IPS-20b (cell line): ENCODE results near the gene KDM5C.
"Not testable (repeated sequence)": the region's sequence is repeated elsewhere in the genome, so short reads cannot be mapped to it uniquely, and the experiment has no call there.

Experiments
- H3K27ac ChIP-seq: one replicate; pipeline ENCODE4 v1.5.1; 2013; ENCODE audit warnings: low read length
- H3K27me3 ChIP-seq: 2 replicates; pipeline ENCODE4 v1.6.1; 2013; ENCODE audit warnings: mild to moderate bottlenecking, low read length, inconsistent platforms; ENCODE audit not compliant: insufficient read depth
- H3K36me3 ChIP-seq: 2 replicates; pipeline ENCODE4 v1.6.1; 2013; ENCODE audit warnings: low read depth, mild to moderate bottlenecking, inconsistent platforms, low read length, moderate library complexity; ENCODE audit not compliant: insufficient read depth
- H3K4me1 ChIP-seq: 2 replicates; pipeline ENCODE4 v1.6.1; 2013; ENCODE audit warnings: mild to moderate bottlenecking, control low read depth, inconsistent platforms, low read length, moderate library complexity; ENCODE audit not compliant: insufficient read depth
- H3K4me3 ChIP-seq: 2 replicates; pipeline ENCODE4 v1.5.1; 2013; ENCODE audit warnings: mild to moderate bottlenecking, low read length, inconsistent platforms
- H3K9ac ChIP-seq: 2 replicates; pipeline ENCODE4 v1.6.1; 2013; ENCODE audit warnings: low read depth, mild to moderate bottlenecking, inconsistent platforms, low read length, moderate library complexity
- H3K9me3 ChIP-seq: 2 replicates; pipeline ENCODE4 v1.6.1; 2013; ENCODE audit warnings: mild to moderate bottlenecking, low read depth, low read length, inconsistent platforms; ENCODE audit not compliant: insufficient read depth

The KDM5C gene

GRCh38 chrX:53184836-53185235, 40.2 kb downstream of the KDM5C start:
- H3K27me3 ChIP-seq: no peaks in the 10 kb centered on the region
- no peak overlapping the region for H3K9ac ChIP-seq
- H3K27ac ChIP-seq: no peak overlapping the region
- H3K36me3 ChIP-seq: no peaks in the 10 kb centered on the region
- H3K4me3 ChIP-seq: no peak overlapping the region
- H3K4me1 ChIP-seq: no peaks in the 10 kb centered on the region
- no peaks in the 10 kb centered on the region for H3K9me3 ChIP-seq

- Histone ChIP-seq H3K9me3 (no peaks in the 10 kb centered on the region), H3K9ac (no peak overlapping the region), H3K4me1 (no peaks in the 10 kb centered on the region), H3K36me3 (no peaks in the 10 kb centered on the region), H3K4me3 (no peak overlapping the region), H3K27me3 (no peaks in the 10 kb centered on the region), H3K27ac (no peak overlapping the region)
Measured at GRCh38 chrX:53171356-53171755, 53.7 kb downstream of the KDM5C start.

- Histone ChIP-seq H3K27me3 (no peaks in the 10 kb centered on the region), H3K27ac (no peak overlapping the region), H3K9ac (no peak overlapping the region), H3K9me3 (no peaks in the 10 kb centered on the region), H3K4me3 (no peak overlapping the region), H3K4me1 (peaks cover 2% of the 10 kb centered on the region; the same call in 1 of the 2 replicates), H3K36me3 (no peaks in the 10 kb centered on the region)
Measured at GRCh38 chrX:53166103-53166502, 58.9 kb downstream of the KDM5C start.

- not testable (repeated sequence) for H3K9ac ChIP-seq, H3K4me1 ChIP-seq, H3K27me3 ChIP-seq, H3K27ac ChIP-seq, H3K36me3 ChIP-seq, H3K4me3 ChIP-seq, H3K9me3 ChIP-seq
Measured at GRCh38 chrX:53164566-53164965, 60.4 kb downstream of the KDM5C start.

- Histone ChIP-seq H3K27ac (no peak overlapping the region), H3K9ac (no peak overlapping the region), H3K36me3 (no peaks in the 10 kb centered on the region), H3K4me3 (no peak overlapping the region), H3K9me3 (no peaks in the 10 kb centered on the region), H3K4me1 (peaks cover 2% of the 10 kb centered on the region; the same call in 1 of the 2 replicates), H3K27me3 (no peaks in the 10 kb centered on the region)
Measured at GRCh38 chrX:53163436-53163835, 61.6 kb downstream of the KDM5C start.

GRCh38 chrX:53160297-53160983, 64.6 kb downstream of the KDM5C start:
- H3K9ac ChIP-seq: no peak overlapping the region
- peaks cover 2% of the 10 kb centered on the region; the same call in 1 of the 2 replicates for H3K4me1 ChIP-seq
- H3K9me3 ChIP-seq: no peaks in the 10 kb centered on the region
- H3K27me3 ChIP-seq: no peaks in the 10 kb centered on the region
- H3K36me3 ChIP-seq: no peaks in the 10 kb centered on the region
- no peak overlapping the region for H3K4me3 ChIP-seq
- no peak overlapping the region for H3K27ac ChIP-seq

GRCh38 chrX:53159184-53159583, 65.8 kb downstream of the KDM5C start:
- Histone ChIP-seq H3K27ac (no peak overlapping the region), H3K4me3 (no peak overlapping the region), H3K4me1 (peaks cover 2% of the 10 kb centered on the region; the same call in 1 of the 2 replicates), H3K36me3 (no peaks in the 10 kb centered on the region), H3K27me3 (no peaks in the 10 kb centered on the region), H3K9me3 (no peaks in the 10 kb centered on the region), H3K9ac (no peak overlapping the region)

- no peaks in the 10 kb centered on the region for H3K9me3 ChIP-seq
- no peak overlapping the region for H3K9ac ChIP-seq
- no peaks in the 10 kb centered on the region for H3K4me1 ChIP-seq
- H3K4me3 ChIP-seq: no peak overlapping the region
- H3K27me3 ChIP-seq: no peaks in the 10 kb centered on the region
- H3K27ac ChIP-seq: no peak overlapping the region
- H3K36me3 ChIP-seq: no peaks in the 10 kb centered on the region
Measured at GRCh38 chrX:53156207-53156596, 68.8 kb downstream of the KDM5C start.

GRCh38 chrX:53155512-53156206, 69.3 kb downstream of the KDM5C start:
- Histone ChIP-seq H3K9me3 (no peaks in the 10 kb centered on the region), H3K36me3 (no peaks in the 10 kb centered on the region), H3K9ac (no peak overlapping the region), H3K4me1 (no peaks in the 10 kb centered on the region), H3K27me3 (no peaks in the 10 kb centered on the region), H3K27ac (no peak overlapping the region), H3K4me3 (no peak overlapping the region)

GRCh38 chrX:53153581-53153980, 71.4 kb downstream of the KDM5C start:
- Histone ChIP-seq H3K27me3 (no peaks in the 10 kb centered on the region), H3K36me3 (no peaks in the 10 kb centered on the region), H3K9ac (no peak overlapping the region), H3K9me3 (no peaks in the 10 kb centered on the region), H3K4me3 (no peak overlapping the region), H3K4me1 (no peaks in the 10 kb centered on the region), H3K27ac (no peak overlapping the region)
